ENCODE data around the gene NSG2.
"Not testable (repeated sequence)": the region's sequence is repeated elsewhere in the genome, so short reads cannot be mapped to it uniquely, and the experiment has no call there.

The NSG2 gene

DNA sequence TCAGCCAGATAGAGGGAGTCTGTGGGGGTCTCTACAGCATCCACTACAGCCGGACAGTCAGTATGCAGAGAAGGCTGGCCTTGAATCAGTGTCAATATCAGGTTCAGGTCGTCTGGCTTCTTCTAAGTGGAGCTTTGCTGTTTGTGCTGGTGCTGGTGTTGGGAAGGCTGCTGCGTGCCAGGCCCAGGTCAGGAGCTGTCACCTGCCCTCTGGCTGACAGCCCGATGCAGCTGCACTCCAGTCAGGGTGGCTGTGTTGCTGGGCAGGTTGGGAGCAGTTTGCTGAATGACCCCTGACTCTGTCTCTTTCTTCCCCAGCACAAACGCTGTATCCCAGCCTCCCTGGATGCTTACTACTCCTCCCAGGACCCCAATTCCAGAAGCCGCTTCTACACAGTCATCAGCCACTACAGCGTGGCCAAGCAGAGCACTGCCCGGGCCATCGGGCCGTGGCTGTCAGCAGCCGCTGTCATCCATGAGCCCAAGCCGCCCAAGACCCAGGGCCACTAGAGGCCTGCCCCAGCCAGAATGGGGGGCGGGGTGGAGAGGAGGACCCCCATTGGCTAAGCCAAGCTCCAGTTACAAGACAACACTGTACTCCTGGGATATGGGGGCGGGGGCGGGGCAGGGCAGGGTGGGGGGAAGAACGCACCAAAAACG is 61.6 kb downstream of the NSG2 start:
- DNase-seq: no peak

DNA sequence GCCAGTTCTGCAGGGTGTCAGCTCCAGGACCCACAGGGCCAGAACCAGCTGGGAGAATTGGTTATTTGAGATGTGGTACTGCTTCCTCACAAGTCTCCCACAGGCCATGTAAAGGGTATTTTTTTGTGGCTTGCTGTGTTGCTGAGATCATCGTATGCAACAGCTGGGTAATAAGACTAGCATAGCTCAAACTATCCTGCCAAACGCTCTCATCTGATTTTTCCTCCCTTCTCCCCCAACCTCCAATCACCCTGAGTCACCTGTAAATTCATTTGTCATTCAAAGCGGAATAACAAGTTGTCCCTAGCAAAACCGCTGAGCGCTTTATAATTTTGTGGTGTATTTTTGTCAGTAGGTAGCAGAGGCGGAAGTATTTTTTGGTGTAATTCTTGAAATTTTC is 63.2 kb downstream of the NSG2 start:
- DNase-seq: no peak

DNA sequence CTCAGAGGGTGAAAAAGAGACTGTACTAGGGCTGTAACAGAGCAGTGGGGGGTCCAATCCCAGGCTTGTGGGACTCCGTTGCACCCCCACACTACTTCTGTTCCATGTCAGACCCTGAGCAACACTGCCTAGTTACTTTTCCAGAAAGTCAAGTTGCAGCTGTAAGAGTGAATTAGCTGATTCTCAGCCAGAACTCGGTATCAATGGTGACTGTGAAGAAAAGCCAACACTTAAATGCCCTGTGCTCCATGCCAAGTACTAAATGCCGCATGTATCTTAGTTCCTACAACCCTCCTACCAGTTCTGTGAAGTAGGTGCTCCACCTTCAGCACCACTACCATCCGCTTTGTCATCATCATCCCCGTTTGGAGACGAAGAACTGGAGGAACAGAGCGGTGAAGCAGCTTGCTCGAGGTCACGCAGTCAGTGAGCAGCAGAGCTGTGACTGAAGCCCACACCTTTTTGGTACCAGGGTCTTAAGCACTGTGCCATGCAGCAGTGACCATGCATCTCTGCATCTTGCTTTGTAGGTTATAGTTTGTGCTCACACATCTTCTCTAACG is 64.3 kb downstream of the NSG2 start:
- DNase-seq: no peak

DNA sequence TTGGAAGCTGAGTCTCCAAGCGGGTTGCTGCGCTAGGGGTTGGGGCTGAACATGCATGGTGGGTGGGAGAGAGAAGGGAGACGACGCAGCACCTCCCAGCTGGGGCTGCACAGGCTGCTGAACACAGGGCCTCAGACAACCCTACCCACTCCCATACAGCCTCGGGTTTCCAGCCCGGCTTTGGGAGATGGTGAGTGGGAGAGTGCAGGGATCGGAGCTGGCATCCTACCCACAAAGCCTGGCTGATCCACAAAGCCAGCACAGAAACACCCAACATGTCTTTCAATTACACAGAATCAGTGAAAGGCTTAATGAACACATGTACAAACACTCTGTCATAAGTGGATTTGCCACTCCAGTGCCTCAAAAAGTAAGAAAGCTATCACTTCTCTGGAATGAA is 64.8 kb downstream of the NSG2 start:
- no peak for DNase-seq

DNA sequence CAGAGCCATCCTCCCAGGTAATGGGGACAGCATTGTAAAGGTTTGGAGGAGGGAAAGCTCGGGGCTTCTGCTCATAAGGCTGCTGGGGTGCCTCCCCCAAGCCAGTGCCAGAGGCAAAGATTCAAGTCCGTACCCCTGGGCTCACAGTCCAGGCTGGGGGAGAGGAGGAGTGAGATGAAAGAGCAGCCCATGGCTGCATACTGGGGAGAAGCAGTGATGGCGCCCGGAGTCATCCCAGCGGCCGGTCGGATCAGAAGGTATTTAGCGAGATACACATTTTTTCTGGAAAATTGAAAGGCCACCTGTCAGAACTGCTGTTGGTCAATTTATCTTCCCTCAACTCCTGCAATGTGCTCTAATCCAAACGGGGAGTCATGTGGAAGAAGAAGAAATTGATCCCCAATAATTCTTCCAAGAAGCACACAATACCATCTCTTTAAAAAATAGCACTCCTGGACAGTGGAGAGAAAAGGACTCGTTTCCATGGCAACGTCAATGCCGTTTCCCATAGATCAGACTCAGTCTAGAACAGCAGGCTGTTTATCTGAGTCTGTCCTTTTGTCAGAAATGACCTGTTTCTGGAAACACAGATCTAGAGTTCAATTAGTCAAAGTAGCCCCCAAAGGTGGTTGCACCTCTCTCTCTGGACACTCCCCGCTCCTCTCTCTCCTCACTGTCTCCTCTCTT is 65.9 kb downstream of the NSG2 start:
- DNase-seq: no peak

DNA sequence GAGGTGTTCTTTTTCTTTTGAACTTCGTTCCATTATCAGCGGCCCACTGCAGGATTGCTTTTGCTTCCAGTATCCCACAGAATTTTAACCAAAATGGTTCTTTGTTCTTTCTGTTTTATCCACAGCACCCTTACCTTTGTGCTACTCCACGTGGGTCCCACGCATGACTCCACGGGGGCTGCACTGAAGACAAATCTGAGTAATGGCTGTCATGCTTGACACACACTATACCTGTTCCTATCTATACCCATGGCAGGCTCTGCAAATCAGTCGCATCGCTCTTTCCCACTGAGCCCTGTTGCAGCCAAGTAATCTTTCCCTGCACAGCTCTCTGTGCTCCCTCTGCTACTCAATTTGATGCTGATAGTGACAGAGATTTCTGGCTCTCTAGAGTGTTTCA is 69.7 kb downstream of the NSG2 start:
- no peak for DNase-seq

DNA sequence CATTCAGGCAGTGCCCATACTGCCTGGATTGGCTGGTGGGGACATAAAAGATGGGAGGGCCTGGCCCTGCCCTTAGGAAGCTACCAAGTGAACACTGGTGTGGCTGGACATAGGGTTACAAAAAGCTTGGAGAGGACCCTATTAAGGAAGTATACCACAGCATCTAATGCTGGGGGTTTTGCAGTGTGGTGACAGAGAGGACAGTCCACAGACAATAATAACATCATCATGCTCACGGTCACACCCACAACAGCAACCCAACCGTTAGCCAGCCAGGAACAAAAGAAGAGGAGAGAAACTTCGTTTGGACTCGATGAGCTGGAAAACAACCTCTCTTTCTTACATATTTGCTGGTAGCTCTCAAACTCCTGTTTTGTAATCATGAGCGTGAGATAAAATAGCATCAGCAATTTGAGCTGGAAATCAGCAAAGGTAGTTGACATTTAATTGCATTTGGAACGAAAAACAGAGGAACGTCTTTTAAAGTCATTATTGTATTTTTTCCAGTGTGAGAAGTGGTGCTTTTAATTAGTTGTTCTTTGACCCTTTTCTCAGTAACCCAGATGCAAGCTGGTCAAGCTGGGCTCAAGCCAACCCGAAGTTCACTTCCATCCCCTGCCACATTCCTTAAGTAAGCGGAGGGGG is 73.4 kb downstream of the NSG2 start:
- no peak for DNase-seq

DNA sequence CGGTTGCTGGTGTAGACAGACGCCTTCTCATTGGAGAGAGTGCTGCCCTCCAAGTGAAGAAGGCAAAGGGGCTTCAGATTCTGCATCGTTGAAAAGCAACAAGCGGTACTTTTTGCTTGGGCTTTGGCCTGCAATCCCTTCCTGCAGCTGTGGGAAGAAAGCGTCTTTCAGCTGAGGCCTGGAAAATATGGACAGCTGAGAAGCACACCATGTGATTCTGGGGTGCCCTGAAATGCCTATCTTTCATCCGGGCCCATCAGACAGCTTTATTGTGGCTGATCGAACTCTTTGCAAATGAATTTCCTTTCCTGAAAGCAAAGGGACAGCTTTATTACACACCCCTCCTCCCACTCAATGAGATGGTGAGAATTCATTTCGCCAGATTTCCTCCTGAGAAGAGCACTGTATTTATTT is 74.0 kb downstream of the NSG2 start:
- no peak for DNase-seq

DNA sequence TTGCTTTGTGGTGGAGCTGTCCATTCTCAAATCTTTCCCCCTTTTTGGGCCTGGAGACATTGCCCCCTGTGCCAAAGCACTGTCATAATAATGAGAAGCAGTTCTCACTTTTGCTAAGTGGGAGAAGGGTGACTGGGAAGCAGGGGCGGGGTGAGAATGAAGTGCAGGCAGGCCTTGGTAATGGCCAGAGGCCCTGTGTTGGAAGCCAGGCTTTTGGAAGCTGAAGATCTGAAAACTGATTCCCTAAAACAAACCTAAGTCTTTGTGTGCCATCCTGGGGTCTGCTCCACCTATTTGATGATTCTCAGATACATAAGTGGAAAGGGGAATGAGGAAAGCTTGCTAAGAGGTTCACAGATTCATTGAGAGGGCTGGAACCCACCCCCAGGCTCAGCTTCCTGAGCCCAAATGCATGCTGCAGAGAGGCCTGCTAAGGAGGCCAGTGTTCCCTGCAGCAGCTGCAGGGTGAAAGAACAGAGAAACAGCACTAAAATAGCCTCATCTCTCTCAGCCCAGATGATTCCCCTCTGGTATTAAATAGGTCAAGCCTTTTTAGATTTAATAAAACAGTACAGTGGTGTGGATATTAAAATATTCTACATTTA is 75.0 kb downstream of the NSG2 start:
- DNase-seq: no peak

DNA sequence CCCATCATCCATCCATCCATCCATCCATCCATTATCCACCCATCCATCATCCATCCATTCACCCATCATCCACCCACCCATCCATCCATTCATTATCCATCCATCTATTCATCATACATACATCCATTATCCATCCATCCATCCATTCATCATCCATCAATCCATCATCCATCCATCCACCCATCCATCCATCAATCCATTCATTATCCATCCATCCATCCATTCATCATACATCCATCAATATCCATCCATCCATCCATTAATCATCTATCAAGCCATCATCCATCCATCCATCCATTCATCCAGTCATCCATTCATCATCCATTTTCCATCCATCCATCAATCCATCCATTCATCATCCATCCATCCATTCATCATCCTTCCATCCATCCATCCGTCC is 89.0 kb downstream of the NSG2 start:
- DNase-seq: no peak

DNA sequence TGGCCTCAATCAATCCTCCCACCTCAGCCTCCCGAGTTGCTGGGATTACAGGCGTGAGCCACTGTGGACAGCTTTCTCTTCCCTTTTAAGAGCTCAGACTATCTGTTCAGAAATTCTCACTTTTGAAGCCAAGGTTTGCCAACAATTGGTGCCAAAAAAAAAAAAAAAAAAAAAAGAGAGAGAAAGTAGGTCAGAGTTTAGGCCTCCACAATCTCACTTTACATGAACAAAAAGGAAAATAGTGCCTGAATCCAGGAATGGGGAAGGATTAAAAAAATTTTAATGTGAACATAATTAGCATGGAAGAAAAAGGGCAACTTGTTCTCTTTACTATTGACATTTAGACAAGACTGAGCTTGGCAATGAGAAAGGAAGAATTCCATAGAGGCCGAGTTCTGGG is 94.1 kb downstream of the NSG2 start:
- no peak for DNase-seq

DNA sequence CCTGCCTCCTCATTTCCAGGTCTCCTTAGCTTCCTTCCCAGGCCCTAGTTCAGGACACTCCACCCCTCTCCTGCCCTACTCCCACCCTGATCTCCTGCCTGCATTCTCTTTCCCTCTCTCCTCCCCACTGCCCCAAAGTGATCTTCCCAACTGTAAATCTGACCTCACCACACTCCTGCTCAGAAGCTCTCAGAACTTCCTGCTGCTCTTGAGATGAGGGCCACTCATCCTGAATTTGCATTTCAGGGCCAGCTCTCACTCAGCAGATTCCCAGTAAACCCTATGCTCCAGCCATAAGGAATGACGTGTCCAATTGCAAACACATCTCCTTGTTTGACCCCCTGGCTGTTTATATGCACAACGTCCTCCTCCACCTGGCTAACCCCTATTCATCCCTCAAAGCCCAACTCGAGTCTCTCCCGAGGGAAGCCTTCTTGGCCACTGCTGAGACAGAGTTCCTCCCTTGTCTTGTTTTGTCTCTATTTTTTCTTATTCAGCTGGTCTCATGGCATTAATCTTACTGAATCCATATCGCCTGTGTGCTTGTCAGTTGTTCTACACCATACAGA is 95.0 kb downstream of the NSG2 start:
- DNase-seq: no peak

DNA sequence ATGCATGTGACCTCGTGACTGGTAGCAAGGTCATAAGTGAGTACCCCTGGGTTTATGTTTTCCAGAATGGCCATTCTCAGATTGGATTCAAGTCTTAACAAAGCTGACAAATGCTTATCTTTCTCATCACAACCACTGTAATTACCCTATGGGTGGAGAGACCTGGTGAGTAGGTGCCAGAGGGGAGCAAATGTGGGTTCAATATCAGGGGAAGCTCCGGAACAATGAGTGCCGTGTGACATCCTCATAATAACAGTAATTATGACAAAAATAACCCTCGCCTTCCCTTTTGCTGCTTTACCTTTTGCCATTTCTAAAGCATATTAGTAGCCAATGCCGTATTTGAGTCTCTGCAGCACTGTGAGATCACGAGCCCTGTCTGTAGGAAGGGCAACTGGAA is 95.9 kb downstream of the NSG2 start:
- no peak for DNase-seq

DNA sequence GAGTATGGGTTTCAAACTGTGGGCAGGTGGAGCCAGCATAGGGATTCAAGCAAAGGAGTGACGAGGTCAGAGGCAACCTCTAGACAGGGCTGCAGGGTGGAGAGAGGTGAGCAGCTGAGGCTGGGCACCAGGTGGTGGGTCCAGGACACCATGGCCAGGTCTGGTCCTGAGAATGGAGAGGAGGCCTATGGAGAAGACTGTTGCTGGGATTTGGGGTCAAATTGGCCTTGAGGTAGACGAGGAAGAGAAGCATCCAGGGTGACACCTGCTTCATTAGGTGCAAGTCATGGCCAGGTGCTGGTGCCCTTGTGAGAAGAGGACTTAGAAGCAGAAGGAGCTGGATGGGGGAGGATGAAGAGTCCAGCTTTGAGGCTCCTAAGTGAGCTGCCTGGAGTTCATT is 99.6 kb downstream of the NSG2 start:
- no peak for DNase-seq

DNA sequence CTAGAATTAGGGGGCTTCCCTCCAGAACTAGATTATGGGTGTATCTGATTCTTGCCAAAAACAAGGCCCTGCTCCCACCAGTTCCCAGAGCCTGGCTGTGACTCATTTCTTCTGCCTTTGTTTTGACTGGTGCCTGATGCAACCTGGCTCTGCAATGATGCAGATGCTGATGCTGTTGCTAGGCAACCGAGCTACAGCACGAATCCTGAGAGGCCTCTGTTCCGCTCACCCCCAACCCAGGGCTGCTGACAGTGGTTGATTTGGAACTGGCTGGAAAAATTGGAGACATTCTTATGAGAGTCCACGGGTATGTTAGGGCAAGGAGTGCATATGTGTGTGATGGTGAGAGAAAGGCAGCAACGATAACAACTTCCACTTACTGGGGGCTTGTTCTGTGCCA is 100.3 kb downstream of the NSG2 start:
- no peak for DNase-seq

DNA sequence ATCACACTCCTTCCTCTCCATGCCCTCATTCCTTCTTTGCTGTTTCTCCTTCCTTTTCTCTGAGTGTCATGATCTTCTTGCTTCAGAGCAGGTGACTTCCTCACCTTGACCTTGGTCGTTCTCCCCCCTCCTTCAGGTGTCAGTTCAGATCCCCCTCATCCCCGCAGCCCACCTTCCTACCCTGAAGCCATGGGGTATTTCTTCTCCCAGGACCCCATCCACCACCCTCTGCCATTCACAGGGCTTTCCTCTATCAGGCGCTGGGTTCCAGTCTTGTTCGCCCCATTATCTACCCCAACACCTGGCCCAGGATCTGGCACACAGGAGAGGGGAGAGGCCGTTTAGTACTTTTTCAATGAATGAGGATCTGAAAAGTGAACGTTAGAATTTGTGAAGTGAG is 101.0 kb downstream of the NSG2 start:
- no peak for DNase-seq

DNA sequence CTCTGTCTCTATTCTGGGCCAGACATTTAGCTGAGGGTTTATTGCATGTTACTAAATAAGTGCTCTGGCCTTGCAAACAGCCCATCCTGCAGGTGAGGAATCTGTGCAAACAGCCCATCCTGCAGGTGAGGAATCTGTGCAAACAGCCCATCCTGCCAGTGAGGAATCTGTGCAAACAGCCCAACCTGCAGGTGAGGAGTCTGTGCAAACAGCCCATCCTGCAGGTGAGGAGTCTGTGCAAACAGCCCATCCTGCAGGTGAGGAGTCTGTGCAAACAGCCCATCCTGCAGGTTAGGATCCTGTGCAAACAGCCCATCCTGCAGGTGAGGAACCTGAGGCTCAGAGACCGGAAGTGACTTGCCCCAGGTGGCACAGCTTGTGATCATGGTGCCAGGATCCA is 101.5 kb downstream of the NSG2 start:
- DNase-seq: not testable (repeated sequence)

DNA sequence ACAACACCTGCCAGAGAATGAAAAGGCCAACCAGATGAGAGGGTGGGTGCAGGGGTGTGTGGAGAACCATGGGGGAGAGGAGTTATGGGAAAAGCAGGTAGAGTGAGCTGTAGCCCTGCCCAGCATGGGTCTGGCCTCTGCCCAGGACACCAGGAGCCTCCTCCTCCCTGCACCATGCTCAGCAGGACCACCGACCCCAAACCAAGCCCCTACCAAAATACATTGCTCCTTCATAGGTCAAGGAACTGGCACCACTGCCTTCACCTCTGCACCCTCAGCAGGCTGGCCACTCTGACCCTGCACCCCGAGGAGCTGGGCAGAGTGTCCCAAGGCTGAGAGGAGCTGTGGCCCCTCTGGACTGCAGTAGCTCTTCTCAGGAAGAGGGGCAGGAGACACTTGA is 102.0 kb downstream of the NSG2 start:
- DNase-seq: no peak

DNA sequence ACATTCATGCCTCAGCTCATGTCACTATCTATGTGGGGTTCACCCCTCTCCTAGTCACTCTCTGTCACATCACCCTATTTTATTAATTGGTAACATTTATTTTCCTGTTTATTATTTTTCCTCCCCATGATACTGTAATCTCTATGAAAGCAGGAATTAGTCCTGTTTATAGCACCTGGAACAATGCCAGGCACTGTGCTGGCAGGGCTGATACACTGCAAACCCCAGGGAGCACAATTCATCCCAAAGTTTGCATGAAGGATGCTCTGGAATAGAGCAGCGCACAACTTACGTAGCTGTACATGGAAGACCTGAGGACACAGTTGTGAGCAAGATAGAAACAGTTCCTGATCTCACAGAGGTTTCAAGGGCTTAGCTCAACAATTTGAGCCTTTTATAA is 103.2 kb downstream of the NSG2 start:
- no peak for DNase-seq

DNA sequence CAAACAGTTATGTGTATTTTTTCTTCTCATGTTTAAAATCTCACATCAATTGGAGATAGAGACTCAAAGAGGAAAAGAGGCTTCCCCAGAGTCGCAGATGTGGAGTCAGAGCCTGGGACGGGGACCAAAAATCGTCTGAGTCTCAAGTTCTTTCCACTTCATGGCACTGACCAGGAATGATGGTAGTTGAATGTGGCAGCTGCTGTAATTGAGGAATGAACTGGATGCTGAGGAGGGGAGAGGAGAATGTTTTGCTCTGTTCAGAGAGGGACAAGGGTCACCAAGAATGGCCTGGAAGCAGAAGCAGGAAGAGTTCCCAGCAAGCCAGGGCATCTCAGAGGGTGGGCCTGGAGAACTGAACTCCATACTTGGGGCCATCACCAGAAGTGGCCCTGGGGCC is 103.9 kb downstream of the NSG2 start:
- DNase-seq: no peak

DNA sequence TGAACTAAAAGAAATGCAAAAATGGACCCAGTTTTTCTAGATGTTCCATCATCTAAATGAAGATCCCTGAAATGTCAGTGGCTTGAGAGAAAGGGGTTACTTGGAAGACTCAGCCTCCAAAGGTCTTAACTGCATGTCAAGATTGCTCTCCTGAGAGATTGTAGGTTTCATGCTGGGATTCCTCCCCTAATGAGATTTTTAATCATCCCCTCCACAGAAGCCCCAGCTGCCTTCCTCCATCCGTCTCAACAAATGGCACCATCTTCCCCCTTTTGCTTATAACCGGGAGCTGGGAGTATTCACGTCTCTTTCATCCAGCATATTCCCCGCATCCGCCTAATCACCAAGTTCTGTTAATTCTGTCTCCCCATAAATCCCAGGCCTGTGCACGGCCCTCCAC is 104.5 kb downstream of the NSG2 start:
- no peak for DNase-seq

DNA sequence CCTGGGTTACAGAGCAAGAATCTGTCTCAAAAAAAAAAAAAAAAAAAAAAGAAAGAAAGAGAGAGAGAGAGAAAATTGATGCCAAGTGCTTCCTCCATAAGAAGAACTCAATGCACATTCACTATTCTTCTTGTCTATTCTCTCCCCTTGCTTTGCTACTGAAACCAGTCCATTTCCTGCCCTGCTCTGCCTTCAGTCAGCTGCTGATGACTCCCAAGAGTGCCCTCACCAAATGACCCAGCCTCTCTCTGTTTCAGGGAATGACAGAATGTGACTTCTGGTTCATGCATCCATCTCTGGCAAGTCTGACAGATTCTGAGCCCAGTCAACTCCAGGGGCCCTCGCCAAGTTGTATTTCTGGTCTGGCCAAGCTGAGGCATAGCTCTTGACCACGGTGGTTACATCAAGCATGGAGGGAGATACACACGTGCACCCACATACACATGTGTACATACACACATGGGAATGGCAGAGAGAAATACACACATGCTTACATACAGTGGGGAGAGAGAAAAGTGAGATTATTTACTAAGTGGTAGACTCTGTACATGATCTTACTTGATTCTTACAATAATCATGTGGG is 106.2 kb downstream of the NSG2 start:
- DNase-seq: no peak

DNA sequence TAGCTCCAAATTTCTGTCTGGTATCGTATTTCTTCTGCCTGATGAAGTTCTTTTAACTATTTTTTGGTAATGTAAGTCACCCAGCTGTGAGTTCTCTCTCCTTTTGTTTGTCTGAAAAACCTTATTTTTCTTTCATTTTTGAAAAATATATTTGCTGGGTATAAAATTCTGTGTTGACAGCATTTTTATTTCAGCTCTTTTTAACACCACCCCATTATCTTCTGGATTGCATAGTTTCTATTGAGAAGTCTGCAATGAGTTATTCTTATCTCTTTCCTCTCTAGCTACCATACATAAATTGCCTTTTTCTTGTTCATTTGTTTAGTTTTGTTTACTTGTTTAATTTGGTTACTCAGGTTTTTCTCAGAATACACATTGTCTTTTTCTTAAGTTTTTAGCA is 109.1 kb downstream of the NSG2 start:
- DNase-seq: no peak
